ENCODE data around the gene ANKRD29.
A peak's percentile ranks its signal among the peaks of the same experiment; 100 is the strongest.

ANKRD29 gene

GRCh38 chr18:23552505-23552904, 110.2 kb downstream of the ANKRD29 start:
- DNase-seq, result peak; percentile 31

GRCh38 chr18:23551978-23552377, 110.7 kb downstream of the ANKRD29 start:
- DNase-seq, result no peak

- no peak for DNase-seq
Measured at GRCh38 chr18:23550898-23551297, 111.8 kb downstream of the ANKRD29 start.
